Hematopoietic multipotent progenitor cell treated with erythropoietin and hydrocortisone succinate and interleukin-3 and kit ligand, for 4 days (in vitro differentiated cells): ENCODE measurements around the gene XRRA1.
A peak's percentile ranks its signal among the peaks of the same experiment; 100 is the strongest.
"Not testable (repeated sequence)": the region's sequence is repeated elsewhere in the genome, so short reads cannot be mapped to it uniquely, and the experiment has no call there.

Source experiments
- DNase-seq: peaks from one replicate; pipeline ENCODE4 v3.0.0-alpha.2; 2015

Gene XRRA1

GRCh38 chr11:74893015-74893414 is 55.9 kb downstream of the XRRA1 start:
- DNase-seq = not testable (repeated sequence)

DNA sequence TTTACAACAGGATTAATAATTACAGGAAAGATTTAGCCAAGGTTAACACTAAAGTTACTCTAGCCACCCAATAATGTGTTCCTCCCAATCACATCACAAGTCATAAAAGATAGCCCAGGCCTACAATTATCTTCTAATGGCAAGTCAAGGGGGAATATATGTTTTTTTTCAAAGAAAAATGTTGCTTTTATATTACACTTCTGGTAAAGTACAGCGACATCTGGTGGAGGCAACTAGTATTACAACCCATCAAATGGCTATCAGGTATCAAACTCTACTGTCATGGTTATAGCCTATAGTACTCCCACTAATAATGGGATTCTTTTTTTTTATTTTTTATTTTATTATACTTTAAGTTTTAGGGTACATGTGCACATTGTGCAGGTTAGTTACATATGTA is 71.8 kb downstream of the XRRA1 start:
- DNase-seq = peak; percentile 63

DNA sequence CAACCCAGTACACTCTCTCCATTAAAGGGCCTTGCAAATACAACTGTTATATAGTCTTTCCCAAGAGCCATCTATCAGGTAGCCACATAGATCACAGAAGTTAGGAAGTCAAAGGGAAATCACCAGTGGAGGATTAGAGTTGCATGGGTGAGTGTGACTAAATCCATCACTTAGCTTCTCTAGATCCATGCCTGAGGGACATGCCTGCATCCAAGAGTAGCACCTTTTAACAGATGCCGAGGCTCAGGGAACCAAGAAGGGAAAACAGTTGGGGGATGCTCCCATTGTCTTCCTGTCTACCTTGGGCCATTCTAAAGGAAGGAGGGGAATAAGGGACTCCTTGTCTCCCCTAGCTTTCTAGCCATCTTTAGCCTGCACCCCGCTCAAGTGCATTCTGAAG is 77.9 kb downstream of the XRRA1 start:
- peak; percentile 11 for DNase-seq

GRCh38 chr11:74870485-74870884 is 78.4 kb downstream of the XRRA1 start:
- peak; percentile 79 for DNase-seq

- no peak for DNase-seq
Measured at GRCh38 chr11:74866557-74866956, 82.3 kb downstream of the XRRA1 start.

DNA sequence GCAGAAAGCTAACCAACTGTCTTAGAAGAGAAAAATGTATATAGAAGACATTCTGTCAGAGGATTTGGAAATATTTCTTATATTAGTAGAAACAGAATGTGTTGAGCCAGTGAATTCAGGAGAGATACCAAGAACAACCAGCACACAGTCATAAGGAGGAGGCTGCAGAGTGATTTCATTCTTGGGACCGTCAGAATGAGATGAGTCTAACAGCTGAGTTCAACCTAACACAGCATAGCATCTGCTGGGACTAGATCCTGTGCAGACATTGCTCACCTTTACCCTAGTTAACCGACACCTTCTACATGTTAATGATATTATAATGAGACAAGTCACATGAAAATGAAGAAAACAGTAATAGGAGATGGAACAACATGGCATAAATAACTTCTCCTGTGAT is 85.5 kb downstream of the XRRA1 start:
- no peak for DNase-seq

DNA sequence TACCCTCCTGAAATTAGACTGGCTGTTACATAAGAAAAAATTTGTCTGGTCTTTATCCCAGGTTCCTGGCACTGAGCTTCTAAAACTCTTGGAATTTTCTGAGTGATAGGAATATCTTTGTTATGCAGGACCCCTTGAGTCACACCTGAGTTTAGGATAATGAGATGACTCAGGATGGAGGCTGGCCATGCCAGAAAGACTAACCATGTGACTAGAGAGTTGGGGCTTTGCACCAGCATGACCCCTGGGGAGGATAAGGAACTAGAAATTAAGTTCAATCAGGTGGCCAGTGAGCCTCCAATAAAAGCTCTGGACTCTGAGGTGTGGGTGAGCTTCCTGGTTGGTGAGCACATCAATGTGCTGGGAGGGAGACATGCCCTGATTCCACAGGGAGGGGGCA is 88.1 kb downstream of the XRRA1 start:
- no peak for DNase-seq

DNA sequence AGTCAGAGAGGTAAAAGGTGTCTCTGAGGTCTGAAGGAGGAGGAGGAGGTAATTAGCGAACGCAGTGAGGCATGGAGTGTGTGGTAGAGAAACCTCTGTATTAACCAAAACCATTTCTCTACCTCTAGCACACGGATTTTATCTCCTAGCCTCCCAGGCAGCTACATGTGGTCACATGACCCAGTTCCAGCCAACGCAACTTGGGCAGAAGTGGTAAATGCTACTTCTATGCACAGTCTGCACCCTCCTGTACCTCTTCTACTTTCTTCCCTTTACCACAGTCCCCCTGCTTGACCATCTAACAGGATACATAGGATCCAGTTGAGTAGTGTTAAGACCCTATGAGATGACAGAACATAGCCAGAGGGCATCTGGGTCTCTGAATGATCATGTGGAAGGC is 95.7 kb downstream of the XRRA1 start:
- no peak for DNase-seq

GRCh38 chr11:74849525-74850391 is 99.1 kb downstream of the XRRA1 start:
- DNase-seq = no peak

GRCh38 chr11:74847895-74848294 is 101.0 kb downstream of the XRRA1 start:
- no peak for DNase-seq

DNA sequence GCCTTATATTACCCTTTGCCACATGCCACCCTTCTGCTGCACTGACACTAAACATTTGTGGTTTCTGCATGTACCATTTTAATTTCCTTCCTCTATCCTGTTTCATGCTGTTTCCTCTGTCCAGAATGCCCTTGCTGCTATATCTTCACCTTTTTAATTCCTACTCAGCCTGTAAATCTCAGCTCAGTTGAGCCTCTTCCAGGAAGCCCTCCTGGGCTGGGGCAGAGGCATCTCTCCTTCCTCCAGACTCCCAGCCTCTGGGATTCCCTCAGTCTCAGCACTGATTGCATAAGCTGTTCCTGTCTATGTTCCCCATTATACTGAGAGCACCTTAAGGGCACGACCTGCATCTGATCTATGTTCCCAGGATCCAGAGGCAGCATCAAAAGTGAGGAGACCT is 101.5 kb downstream of the XRRA1 start:
- DNase-seq = peak; percentile 18

- no peak for DNase-seq
Measured at GRCh38 chr11:74846770-74847169, 102.1 kb downstream of the XRRA1 start.

GRCh38 chr11:74845978-74846517 is 102.8 kb downstream of the XRRA1 start:
- no peak for DNase-seq

- no peak for DNase-seq
Measured at GRCh38 chr11:74844865-74845264, 104.0 kb downstream of the XRRA1 start.

- no peak for DNase-seq
Measured at GRCh38 chr11:74844072-74844471, 104.8 kb downstream of the XRRA1 start.

DNA sequence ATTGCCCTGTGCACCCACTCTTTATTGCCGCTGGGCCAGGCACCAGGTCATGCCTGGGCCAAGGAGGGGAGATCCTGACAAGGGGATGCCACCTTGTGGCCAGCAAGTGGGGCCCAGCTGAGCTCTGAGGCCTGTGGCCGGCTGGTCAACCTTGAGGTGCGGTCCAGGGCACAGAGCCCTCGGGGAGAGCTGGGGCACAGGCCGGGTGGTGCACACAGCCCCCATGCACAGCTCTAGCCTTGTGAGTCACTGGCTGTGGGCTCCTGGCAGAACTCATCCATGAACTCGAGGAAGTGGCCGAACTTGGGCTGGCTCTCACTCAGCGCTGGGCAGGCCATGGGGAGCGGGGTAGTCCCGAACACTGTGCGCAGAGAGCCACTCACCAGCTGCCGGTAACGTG is 105.9 kb downstream of the XRRA1 start:
- DNase-seq = no peak

GRCh38 chr11:74840486-74840885 is 108.4 kb downstream of the XRRA1 start:
- DNase-seq = no peak

DNA sequence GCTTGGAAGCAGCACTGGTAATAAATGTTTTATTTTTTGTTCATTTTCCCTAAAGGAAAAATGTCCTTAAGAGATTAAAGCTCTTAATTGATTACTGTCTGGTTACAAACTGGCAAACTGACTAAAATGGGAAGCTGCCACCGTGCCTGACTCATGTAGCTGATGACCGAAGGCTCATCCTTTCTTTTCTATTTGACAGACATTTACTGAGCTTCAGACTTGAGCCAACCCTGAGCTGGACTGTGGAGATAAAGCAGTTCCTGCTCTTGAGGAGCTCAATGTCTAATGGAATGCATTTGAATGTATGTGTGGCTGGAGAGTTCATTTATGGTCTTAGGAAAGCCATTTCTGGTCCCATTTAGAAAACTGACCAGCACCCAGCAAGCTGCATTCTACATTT is 108.9 kb downstream of the XRRA1 start:
- DNase-seq = peak; percentile 26

- DNase-seq = peak; percentile 18
Measured at GRCh38 chr11:74839446-74839845, 109.4 kb downstream of the XRRA1 start.

DNA sequence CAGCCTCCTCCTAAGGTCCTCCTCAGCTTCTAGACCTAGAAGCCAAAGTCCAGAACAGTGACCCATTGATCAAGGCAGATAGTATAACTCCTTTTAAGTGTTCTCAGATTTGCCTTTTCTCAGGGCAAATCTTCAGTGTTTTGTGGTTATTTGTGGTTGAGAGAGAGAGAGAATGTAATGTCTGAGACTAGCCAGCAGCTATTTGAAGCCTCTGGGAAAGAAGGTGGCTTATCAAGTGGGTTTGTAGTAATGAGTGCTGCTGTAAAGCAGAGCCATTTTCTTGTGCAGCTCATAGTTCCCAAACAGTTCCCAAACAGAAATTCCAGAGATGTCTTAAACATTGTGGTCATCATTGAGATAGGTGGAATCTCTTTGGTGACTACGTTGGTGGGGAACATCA is 110.7 kb downstream of the XRRA1 start:
- peak; percentile 15 for DNase-seq

GRCh38 chr11:74837191-74837590 is 111.7 kb downstream of the XRRA1 start:
- no peak for DNase-seq

GRCh38 chr11:74826901-74827300 is 122.0 kb downstream of the XRRA1 start:
- no peak for DNase-seq

DNA sequence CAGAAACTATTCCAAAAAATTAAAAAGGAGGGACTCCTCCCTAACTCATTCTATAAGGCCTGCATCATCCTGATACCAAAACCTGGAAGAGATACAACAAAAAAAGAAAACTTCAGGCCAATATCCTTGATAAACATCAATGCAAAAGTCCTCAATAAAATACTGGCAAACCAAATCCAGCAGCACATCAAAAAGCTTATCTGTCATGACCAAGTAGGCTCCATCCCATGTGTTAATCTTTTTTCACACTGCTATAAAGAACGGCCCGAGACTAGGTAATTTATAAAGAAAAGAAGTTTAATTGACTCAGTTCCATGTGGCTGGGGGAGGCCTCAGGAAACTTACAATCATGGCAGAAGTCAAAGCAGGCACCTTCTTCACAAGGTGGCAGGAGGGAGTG is 123.3 kb downstream of the XRRA1 start:
- peak; percentile 30 for DNase-seq

- no peak for DNase-seq
Measured at GRCh38 chr11:74824285-74824982, 124.5 kb downstream of the XRRA1 start.
